Brain microvascular endothelial cell (primary cell): Measurements from ENCODE around the gene LAMC1.

Experiments
- DNase-seq: peaks from one replicate; pipeline ENCODE4 v3.0.0-alpha.2; 2020
- H3K27ac ChIP-seq: fragments of 250-450 bp; sonication (Bioruptor Pico); 2 replicates; pipeline ENCODE4 v1.5.1; 2020; ENCODE audit warnings: mild to moderate bottlenecking, moderate library complexity
- H3K27me3 ChIP-seq: fragments of 250-450 bp; sonication (Bioruptor Pico); replicated peaks from 2 replicates; pipeline ENCODE4 v1.5.1; 2020; ENCODE audit warnings: mild to moderate bottlenecking
- H3K36me3 ChIP-seq: fragments of 250-450 bp; sonication (Bioruptor Pico); replicated peaks from 2 replicates; pipeline ENCODE4 v1.5.1; 2020; ENCODE audit warnings: mild to moderate bottlenecking
- H3K4me3 ChIP-seq: 2 replicates; pipeline ENCODE4 v1.5.1; 2011; ENCODE audit warnings: low read depth, mild to moderate bottlenecking, control low read depth, low read length, moderate library complexity
- in situ Hi-C: cut with HindIII; loops from 2 replicates; pipeline ENCODE4 v1.10.0; 2017; ENCODE audit warnings: low sequenced_read_pairs, low pct_ligation_motif_present
- TF ChIP-seq, protein P1 (sequence below): IDR thresholded peaks from 2 replicates; pipeline ENCODE4 v1.5.1; 2011; ENCODE audit warnings: low read depth, mild to moderate bottlenecking, moderate library complexity, low read length, control low read depth, inconsistent platforms; ENCODE audit errors: missing control alignments

LAMC1 gene

GRCh38 chr1:183023146-183023600 is at the start of gene LAMC1:
TSS of gene LAMC1 (plus strand) at chr1:183023420. CDS start at chr1:183023717, 297 bp downstream.
- Histone ChIP-seq H3K4me3 (peak within 1 kb of the TSS; percentile 96), H3K27ac (peak within 1 kb of the TSS; percentile 99), H3K27me3 (no peaks in the 10 kb centered on the region), H3K36me3 (no peaks in the 10 kb centered on the region)
- DNase-seq = peak; percentile 68
- TF ChIP-seq, protein P1, sequence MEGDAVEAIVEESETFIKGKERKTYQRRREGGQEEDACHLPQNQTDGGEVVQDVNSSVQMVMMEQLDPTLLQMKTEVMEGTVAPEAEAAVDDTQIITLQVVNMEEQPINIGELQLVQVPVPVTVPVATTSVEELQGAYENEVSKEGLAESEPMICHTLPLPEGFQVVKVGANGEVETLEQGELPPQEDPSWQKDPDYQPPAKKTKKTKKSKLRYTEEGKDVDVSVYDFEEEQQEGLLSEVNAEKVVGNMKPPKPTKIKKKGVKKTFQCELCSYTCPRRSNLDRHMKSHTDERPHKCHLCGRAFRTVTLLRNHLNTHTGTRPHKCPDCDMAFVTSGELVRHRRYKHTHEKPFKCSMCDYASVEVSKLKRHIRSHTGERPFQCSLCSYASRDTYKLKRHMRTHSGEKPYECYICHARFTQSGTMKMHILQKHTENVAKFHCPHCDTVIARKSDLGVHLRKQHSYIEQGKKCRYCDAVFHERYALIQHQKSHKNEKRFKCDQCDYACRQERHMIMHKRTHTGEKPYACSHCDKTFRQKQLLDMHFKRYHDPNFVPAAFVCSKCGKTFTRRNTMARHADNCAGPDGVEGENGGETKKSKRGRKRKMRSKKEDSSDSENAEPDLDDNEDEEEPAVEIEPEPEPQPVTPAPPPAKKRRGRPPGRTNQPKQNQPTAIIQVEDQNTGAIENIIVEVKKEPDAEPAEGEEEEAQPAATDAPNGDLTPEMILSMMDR = no peak
- in situ Hi-C loops = no loop called here

DNA sequence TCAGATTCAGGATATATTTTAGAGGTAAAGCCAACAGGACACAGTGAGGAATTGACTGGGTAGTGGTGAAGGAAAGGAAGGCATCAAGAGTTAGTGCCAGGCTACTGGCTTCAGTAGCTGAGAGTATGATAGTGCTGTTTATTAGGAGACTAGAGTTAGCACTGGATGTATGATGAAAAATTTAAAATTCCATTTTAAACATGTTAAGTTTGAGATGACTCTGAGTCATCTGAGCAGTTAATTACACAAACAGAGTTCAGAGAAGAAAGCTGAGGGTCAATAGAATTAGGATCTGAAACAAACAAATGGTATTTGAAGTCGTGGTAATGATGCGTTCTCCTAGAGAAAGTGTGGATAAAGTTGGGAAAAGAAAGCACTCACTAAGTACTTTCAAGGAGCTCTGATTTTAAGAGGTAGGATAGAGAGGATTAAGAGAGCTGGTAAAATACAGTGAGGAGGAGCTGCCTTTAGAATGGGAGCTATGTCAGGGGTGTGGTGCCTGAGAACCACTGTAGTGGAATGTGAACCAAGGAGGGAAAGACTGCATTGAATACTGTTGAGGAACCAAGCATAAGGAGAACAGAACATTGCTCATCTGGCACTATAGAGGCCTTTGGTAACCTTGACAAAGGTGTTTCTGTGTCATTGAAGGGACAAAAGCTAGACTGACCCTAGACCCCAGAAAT is 48.6 kb upstream of the LAMC1 start:
- H3K36me3 ChIP-seq = no peaks in the 10 kb centered on the region
- DNase-seq = no peak
- no peak overlapping the region for H3K27ac ChIP-seq
- H3K27me3 ChIP-seq = no peaks in the 10 kb centered on the region
- H3K4me3 ChIP-seq = no peak overlapping the region
- TF ChIP-seq, protein P1 = no peak
- in situ Hi-C loops = no loop called here

GRCh38 chr1:182977480-182977879 is 45.7 kb upstream of the LAMC1 start:
- DNase-seq = no peak
- Histone ChIP-seq H3K36me3 (no peaks in the 10 kb centered on the region), H3K27ac (no peak overlapping the region), H3K27me3 (no peaks in the 10 kb centered on the region), H3K4me3 (no peak overlapping the region)
- TF ChIP-seq, protein P1 = no peak
- in situ Hi-C loops = no loop called here

- Histone ChIP-seq H3K36me3 (no peaks in the 10 kb centered on the region), H3K27ac (no peak overlapping the region), H3K27me3 (no peaks in the 10 kb centered on the region), H3K4me3 (no peak overlapping the region)
- in situ Hi-C loops = no loop called here
- TF ChIP-seq, protein P1 = no peak
- no peak for DNase-seq
These were observed 44.9 kb upstream of the LAMC1 start for GRCh38 chr1:182978151-182978853.

DNA sequence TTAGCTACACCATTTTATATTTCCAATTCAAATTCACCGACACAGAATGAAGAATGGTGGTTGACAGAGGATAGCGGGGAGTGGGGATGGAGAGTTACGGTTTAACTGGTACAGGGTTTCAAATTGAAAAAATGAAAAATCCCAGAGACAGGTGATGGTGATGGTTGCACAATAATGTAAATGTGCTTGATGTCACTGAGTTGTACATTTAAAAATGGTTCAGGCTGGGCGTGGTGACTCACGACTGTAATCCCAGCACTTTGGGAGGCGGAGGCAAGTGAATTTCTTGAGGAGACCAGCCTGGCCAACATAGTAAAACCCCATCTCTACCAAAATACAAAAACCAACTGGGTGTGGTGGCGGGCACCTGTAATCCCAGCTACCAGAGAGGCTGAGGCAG is 39.1 kb upstream of the LAMC1 start:
- in situ Hi-C loops = no loop called here
- Histone ChIP-seq H3K27me3 (no peaks in the 10 kb centered on the region), H3K27ac (no peak overlapping the region), H3K4me3 (no peak overlapping the region), H3K36me3 (no peaks in the 10 kb centered on the region)
- DNase-seq = no peak
- TF ChIP-seq, protein P1 = no peak
